Endothelial cell (in vitro differentiated cells): ENCODE measurements around the gene ATP1A4. TPM values are rescaled to one million over a fixed set of nuclear protein-coding genes. Genes with fewer than 3 reads are reported as not detected.

Experiments used
- DNase-seq: peaks from one replicate; pipeline ENCODE4 v3.0.0; 2021; ENCODE audit warnings: low spot score
- H3K27ac Mint-ChIP-seq: one replicate; pipeline ENCODE4 v1.8.0; 2021; ENCODE audit warnings: mixed read lengths, inconsistent platforms; ENCODE audit not compliant: unreplicated experiment
- H3K27me3 Mint-ChIP-seq: one replicate; pipeline ENCODE4 v1.8.0; 2021; ENCODE audit warnings: mild to moderate bottlenecking, moderate library complexity, mixed read lengths, inconsistent platforms; ENCODE audit not compliant: unreplicated experiment
- H3K36me3 Mint-ChIP-seq: one replicate; pipeline ENCODE4 v1.8.0; 2021; ENCODE audit warnings: mild to moderate bottlenecking, low read depth, mixed read lengths, inconsistent platforms; ENCODE audit not compliant: unreplicated experiment
- H3K4me1 Mint-ChIP-seq: one replicate; pipeline ENCODE4 v1.8.0; 2021; ENCODE audit warnings: mild to moderate bottlenecking, mixed read lengths, inconsistent platforms; ENCODE audit not compliant: unreplicated experiment
- H3K4me3 Mint-ChIP-seq: one replicate; pipeline ENCODE4 v1.8.0; 2021; ENCODE audit warnings: mild to moderate bottlenecking, mixed read lengths, inconsistent platforms; ENCODE audit not compliant: unreplicated experiment
- H3K9me3 Mint-ChIP-seq: one replicate; pipeline ENCODE4 v1.8.0; 2021; ENCODE audit warnings: mixed read lengths, inconsistent platforms; ENCODE audit not compliant: unreplicated experiment
- total RNA-seq: library from RNA; stranded (reverse); fragmentation: NEBNext Ultra II Directional; extraction: Animal tissue kit (Norgen Biotek cat#: 25700); gene quantifications from one replicate; pipeline ENCODE4 v1.2.1, GENCODE V29; 2021; ENCODE audit not compliant: unreplicated experiment
- TF ChIP-seq, protein P1 (sequence below): fragments of 200-600 bp; sonication (generic); IDR thresholded peaks from one replicate; pipeline ENCODE4 v1.5.0; 2021; ENCODE audit warnings: antibody characterized with exemption; ENCODE audit not compliant: unreplicated experiment

ATP1A4 gene
- total RNA-seq, 1 donor from 2014 or later, result not detected

DNA sequence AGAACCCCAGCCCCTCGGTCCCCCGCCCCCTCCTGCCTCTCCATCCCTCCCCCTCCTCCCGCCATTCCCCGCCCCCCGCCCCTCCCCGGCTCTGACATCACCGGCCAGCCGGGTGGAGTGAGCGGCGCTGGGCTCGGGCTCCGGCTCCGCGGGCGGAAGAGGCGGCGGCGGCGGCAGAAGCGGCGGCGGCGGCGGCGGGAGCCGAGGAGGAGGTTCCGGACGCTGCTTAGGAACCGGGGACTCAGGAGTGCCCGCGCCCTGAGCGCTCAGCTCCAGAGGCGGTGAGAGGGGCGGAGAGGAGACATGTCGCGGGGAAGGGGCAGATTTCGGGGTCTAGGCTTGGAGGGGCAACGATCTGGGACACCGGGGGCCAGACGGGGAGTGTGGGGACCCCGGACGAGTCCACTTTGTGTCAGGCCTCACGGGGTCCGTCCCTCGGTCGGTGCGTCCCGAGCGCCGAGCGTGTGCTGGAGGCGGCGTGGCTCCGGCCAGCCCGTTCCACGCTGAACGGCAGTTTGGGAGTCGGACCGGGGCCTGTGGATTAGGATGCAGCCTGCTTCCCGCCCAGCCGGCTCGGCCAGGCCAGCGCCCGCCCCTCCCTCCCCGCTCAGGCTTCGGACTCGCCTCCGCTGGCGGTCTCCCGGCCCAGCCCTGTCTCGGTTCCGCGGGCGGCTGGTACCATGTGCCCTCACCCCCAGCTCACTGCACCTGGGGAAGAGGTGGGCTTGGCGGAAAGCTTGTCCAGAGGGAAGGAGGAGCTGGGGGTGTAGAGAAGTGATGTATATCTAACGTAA lies 54.0 kb downstream of the ATP1A4 start, which contains the start of gene PEA15:
Gene PEA15, plus strand, starts transcription at position 143 of the 794 bp plus-strand sequence. CDS start 6,161 bp downstream, outside the sequence.
- Mint-ChIP-seq H3K27me3 (peaks cover 32% of the 10 kb centered on the region), H3K9me3 (no peaks in the 10 kb centered on the region), H3K4me3 (peak within 1 kb of the TSS; percentile 89), H3K27ac (peak within 1 kb of the TSS; percentile 95), H3K36me3 (peaks cover 49% of the 10 kb centered on the region), H3K4me1 (peaks cover 66% of the 10 kb centered on the region)
- TF ChIP-seq, protein P1, sequence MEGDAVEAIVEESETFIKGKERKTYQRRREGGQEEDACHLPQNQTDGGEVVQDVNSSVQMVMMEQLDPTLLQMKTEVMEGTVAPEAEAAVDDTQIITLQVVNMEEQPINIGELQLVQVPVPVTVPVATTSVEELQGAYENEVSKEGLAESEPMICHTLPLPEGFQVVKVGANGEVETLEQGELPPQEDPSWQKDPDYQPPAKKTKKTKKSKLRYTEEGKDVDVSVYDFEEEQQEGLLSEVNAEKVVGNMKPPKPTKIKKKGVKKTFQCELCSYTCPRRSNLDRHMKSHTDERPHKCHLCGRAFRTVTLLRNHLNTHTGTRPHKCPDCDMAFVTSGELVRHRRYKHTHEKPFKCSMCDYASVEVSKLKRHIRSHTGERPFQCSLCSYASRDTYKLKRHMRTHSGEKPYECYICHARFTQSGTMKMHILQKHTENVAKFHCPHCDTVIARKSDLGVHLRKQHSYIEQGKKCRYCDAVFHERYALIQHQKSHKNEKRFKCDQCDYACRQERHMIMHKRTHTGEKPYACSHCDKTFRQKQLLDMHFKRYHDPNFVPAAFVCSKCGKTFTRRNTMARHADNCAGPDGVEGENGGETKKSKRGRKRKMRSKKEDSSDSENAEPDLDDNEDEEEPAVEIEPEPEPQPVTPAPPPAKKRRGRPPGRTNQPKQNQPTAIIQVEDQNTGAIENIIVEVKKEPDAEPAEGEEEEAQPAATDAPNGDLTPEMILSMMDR, result no peak
- peak; percentile 76 for DNase-seq

DNA sequence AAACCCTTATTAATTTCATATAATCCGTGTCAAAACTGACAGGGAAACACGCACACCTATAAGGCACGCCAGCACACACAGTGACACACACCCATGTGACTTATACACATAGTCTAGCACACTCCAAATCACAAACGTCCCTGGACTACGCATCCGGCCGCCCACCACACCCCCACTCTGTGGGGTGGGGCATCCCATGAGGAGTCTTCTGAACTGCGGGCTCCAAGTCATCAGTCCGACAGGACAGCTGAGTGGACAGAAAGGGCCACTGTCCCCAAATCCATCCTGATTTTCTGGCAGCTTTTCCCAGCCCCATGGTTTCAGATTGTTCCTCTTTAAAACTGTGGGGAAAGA lies 54.6 kb downstream of the ATP1A4 start:
- Mint-ChIP-seq H3K4me3 (peak overlapping the region; percentile 89), H3K27ac (peak overlapping the region; percentile 95), H3K9me3 (no peaks in the 10 kb centered on the region), H3K36me3 (peaks cover 45% of the 10 kb centered on the region), H3K4me1 (peaks cover 68% of the 10 kb centered on the region), H3K27me3 (peaks cover 32% of the 10 kb centered on the region)
- TF ChIP-seq, protein P1, result no peak
- DNase-seq, result no peak

DNA sequence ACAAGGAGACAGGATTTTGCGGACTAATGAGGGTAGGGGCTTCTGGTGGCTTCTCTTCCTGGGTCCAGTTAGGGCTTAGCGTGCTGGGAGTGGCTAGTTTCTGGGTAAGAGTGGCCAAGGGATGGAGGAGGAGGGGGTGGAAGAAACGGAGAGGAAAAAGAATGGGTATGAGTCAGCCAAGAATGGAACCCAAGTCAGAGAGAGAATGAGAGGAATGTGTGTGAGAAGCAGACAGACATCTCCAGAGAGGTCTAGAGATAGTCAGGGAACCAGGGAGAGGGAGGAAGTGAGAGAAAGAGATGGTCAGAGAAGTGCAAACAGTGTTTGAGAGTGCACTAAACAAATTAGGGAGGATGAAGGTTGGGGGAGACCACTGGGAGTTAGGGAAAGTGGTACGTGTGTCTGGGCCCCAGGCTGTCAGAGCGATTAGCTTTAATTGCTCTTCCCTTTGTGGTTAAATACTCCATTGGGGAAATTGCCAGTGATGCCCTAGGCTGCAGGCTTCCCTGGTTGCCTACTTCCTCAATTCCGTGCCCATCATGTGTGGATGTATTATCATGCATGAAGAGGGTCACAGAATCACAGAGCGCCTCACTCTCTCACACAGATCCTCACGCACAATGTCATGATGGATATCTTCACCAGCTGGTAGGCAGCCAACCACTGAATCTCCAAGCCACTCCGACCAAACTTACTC lies 55.2 kb downstream of the ATP1A4 start:
- Mint-ChIP-seq H3K4me1 (peaks cover 74% of the 10 kb centered on the region), H3K4me3 (peak overlapping the region; percentile 89), H3K27me3 (peaks cover 32% of the 10 kb centered on the region), H3K36me3 (peaks cover 43% of the 10 kb centered on the region), H3K27ac (peak overlapping the region; percentile 95), H3K9me3 (no peaks in the 10 kb centered on the region)
- TF ChIP-seq, protein P1, result no peak
- no peak for DNase-seq

- peaks cover 32% of the 10 kb centered on the region for H3K27me3 Mint-ChIP-seq
- H3K4me1 Mint-ChIP-seq, result peaks cover 80% of the 10 kb centered on the region
- peak overlapping the region; percentile 89 for H3K4me3 Mint-ChIP-seq
- H3K9me3 Mint-ChIP-seq, result no peaks in the 10 kb centered on the region
- H3K27ac Mint-ChIP-seq, result peak overlapping the region; percentile 95
- no peak for DNase-seq
- TF ChIP-seq, protein P1, result no peak
- H3K36me3 Mint-ChIP-seq, result peaks cover 48% of the 10 kb centered on the region
Observed at GRCh38 chr1:160207118-160207650, 55.8 kb downstream of the ATP1A4 start.
